ENCODE results near the gene SLC6A17.

Gene SLC6A17

GRCh38 chr1:110160538-110161100 lies 10.3 kb downstream of the SLC6A17 start:
- no peak for DNase-seq (ENCODE audit: low read depth)
- H3K4me3 ChIP-seq (ENCODE audit: low read depth, low read length) = no peak overlapping the region
- TF ChIP-seq CTCF (IDR thresholded peaks at IDR 0.05; ENCODE audit: low read depth, low read length, missing control alignments) = no peak

GRCh38 chr1:110161165-110161564 lies 10.9 kb downstream of the SLC6A17 start:
- no peak for TF ChIP-seq CTCF (IDR thresholded peaks at IDR 0.05; ENCODE audit: low read depth, low read length, missing control alignments)
- H3K4me3 ChIP-seq (ENCODE audit: low read depth, low read length) = no peak overlapping the region
- DNase-seq (ENCODE audit: low read depth) = no peak

- TF ChIP-seq CTCF (IDR thresholded peaks at IDR 0.05; ENCODE audit: low read depth, low read length, missing control alignments) = no peak
- no peak for DNase-seq (ENCODE audit: low read depth)
These were observed 11.6 kb downstream of the SLC6A17 start for GRCh38 chr1:110161849-110162248.

GRCh38 chr1:110163591-110163990 lies 13.3 kb downstream of the SLC6A17 start:
- no peak for TF ChIP-seq CTCF (IDR thresholded peaks at IDR 0.05; ENCODE audit: low read depth, low read length, missing control alignments)
- H3K4me3 ChIP-seq (ENCODE audit: low read depth, low read length) = no peak overlapping the region
- DNase-seq (ENCODE audit: low read depth) = no peak

More at GRCh38 chr1:110161849-110162248, 11.6 kb downstream of the SLC6A17 start:
- no peak overlapping the region for H3K4me3 ChIP-seq (ENCODE audit: low read depth, low read length)

GRCh38 chr1:110164725-110165350 lies 14.5 kb downstream of the SLC6A17 start:
- TF ChIP-seq CTCF (IDR thresholded peaks at IDR 0.05; ENCODE audit: low read depth, low read length, missing control alignments) = no peak
- no peak for DNase-seq (ENCODE audit: low read depth)

GRCh38 chr1:110165761-110166231 lies 15.5 kb downstream of the SLC6A17 start:
- TF ChIP-seq CTCF (IDR thresholded peaks at IDR 0.05; ENCODE audit: low read depth, low read length, missing control alignments) = no peak
- no peak overlapping the region for H3K4me3 ChIP-seq (ENCODE audit: low read depth, low read length)
- no peak for DNase-seq (ENCODE audit: low read depth)

More at GRCh38 chr1:110164725-110165350, 14.5 kb downstream of the SLC6A17 start:
- no peak overlapping the region for H3K4me3 ChIP-seq (ENCODE audit: low read depth, low read length)

- H3K4me3 ChIP-seq (ENCODE audit: low read depth, low read length) = no peak overlapping the region
- no peak for TF ChIP-seq CTCF (IDR thresholded peaks at IDR 0.05; ENCODE audit: low read depth, low read length, missing control alignments)
- no peak for DNase-seq (ENCODE audit: low read depth)
These were observed 16.6 kb downstream of the SLC6A17 start for GRCh38 chr1:110166861-110167260.

Measured in GM12864 (cell line).